HG03354 (cell line): Measurements from ENCODE around the gene GNAT1.

Experiments
- ATAC-seq: cut with Tn5 transposase; IDR thresholded peaks from one replicate; pipeline ENCODE4 v1.9.1; 2021; ENCODE audit warnings: mild to moderate bottlenecking; ENCODE audit not compliant: unreplicated experiment, poor library complexity, severe bottlenecking

Gene GNAT1

DNA sequence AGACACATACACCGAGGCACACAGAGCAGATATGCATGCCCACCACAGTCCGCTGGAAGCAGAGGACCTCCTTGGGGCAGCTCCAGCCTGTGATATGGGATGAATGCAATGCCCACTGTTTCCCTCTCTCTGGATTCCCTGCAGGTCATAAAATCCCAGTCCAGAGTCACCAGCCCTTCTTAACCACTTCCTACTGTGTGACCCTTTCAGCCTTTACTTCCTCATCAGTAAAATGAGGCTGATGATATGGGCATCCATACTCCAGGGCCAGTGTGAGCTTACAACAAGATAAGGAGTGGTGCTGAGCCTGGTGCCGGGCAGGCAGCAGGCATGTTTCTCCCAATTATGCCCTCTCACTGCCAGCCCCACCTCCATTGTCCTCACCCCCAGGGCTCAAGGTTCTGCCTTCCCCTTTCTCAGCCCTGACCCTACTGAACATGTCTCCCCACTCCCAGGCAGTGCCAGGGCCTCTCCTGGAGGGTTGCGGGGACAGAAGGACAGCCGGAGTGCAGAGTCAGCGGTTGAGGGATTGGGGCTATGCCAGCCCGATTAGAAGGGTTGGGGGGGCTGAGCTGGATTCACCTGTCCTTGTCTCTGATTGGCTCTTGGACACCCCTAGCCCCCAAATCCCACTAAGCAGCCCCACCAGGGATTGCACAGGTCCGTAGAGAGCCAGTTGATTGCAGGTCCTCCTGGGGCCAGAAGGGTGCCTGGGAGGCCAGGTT, at the start of gene GNAT1:
GNAT1 (plus strand) TSS at position 675 of the 725 bp plus-strand sequence. CDS start 116 bp downstream, outside the sequence.
- no peak for ATAC-seq

DNA sequence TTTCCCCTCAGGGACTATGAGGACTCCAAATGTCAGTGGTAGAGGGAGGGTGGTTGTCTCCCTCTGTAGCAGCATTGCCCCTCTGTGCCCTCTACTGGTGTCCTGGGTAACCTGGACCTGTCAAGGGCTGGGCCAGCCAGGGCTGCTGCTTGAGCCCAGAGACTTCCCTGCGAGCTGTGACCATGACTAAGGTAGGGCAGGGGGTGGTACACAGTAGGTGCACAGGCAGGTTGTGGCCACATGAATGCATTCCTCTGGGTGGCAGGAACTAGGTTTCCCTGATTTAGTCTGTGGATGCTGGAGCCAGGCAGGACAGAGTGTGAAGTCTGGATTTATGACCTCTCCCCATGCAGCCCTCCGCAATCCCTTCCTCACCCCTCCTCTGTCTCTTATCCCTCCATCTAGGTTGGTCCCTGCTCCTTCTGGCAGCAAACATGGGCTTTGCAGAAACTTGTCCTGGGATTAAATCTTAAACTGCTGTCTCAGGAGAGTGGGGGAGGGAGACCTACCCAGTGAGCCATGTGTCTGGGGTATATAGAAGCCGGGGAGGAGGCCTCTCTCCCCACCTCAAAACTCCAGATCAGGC, 45.0 kb upstream of the GNAT1 start:
- no peak for ATAC-seq

DNA sequence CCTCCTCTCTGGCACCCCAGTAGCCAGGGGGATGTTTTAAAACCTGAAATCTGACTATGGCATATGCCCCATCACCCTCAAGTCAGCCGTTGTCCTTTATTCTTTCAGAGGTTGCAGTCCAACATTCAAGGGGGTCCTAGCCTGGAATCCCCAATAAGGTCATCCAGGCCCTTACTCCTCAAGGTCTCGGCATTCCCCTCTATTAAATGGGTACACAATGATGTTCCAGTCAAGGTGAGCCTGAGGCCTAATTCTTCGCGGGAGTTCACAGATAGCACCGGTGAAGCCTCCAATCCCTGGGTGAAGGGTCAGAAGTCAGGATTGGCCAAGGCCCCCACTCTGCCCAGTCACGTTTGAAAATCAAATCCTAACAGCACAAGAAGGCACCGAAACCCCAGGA, 44.4 kb upstream of the GNAT1 start:
- no peak for ATAC-seq

DNA sequence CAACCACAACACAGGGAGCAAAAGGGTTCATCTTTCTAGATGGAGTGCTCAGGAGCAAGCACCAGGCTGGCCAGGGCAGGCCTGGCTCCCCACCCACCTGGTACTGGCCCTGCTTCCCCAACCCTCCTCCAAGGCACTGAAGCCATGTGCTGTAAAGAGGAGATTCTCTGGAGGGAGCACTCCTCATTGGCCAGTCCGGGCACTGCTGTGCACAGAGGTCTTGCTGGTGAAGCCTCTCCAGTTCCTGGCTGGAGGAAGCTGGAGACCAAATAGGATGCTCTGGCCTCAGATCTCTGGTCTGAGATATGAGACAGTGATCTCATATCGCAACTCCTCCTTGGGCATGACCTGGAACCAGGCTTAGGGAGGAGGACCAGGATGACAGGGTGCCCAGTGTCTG, 44.0 kb upstream of the GNAT1 start:
- no peak for ATAC-seq

DNA sequence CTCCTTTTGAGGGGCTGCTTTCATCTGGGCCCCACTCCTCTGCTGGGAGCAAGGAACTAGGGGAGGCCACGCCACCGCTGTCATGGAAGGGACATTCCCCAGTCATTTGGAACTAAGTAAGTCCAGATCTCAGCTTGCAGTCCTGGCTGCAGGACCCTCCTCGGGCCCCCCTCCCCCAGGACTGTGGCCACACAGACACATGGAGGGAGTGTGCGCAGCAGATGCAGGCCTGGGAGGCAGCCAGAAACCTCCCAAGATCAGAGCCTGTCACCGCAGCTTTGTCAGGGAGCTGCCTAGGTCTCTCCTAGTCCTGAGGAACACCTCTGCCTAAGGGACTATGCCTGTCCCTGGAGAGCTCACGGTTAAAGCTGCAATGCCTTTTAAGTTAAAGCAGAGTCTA, 43.5 kb upstream of the GNAT1 start:
- no peak for ATAC-seq

DNA sequence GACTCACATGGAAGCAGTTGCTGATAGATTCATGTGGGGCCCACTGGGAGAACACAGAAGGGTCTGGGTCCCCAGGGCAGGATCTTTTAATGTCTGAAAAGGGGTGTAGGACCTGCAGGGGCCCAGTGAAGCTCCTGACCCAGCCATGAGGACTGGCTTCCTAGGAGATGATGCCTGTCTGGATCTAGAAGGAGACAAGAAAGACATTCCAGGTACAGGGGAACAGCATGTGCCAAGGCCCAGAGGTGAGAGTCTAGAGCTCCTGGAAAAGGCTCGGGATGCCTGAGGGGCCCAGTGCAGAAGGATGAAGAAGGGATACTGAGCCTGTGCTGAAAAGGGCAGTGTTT, 41.0 kb upstream of the GNAT1 start:
- ATAC-seq, result no peak

DNA sequence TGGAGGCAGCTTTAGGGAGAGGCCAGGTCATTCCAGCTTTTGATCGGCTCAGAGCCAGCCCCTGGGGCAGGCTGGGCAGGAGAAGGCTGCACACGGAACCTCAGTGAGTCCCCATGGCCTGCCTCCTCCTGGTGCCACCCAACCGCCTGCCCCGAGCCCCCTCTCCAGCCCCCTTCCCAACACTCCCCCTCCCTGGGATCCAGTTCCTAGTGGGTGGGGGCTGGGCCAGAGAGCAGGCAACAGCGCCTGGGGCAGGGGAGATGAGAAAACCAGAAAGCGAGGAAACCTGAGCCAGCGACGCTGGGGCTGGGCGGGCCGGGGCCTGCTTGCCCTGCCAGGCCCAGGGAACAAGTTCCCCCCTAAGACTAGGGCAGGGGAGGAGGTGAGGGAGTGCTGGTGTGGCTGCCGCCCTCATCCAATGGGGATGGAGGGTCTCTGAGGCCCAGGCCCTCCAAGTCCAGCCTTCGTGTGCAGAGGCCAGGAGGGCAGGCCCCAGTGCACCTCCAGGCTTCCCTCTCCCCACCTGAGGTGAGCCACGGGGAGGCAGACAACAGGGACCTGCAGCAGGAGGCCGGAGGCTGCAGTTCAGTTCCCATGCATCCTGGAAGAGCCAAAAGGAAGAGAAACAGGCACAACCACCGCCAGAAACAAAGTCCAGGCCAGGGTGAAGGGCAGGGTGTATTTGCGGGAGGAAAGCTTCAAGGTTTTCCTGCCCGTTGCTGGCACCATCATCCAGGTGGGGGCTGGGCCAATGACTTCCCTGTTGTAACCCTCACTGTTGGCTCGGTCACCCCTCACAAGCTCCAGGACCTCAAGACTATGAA, 40.3 kb upstream of the GNAT1 start:
- no peak for ATAC-seq

DNA sequence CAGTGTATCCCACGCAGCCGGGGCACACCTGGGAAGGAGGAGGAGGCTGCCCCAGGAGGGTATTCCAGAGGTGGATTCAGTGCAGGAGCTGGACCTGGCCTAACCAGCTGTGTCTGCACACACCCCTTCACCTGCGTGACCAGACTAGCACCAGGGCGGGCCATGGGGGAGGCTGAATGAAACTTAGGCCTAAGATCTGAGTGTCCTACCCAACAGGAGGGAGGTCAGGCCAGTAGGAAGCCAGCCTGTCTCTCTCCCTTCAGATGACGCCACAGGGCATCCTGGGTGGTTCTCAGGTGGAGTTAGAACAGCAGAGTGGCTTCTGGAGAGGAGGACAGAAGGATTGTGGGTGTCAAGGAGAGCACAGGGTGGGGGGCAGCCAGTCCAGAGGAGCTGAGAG, 39.7 kb upstream of the GNAT1 start:
- no peak for ATAC-seq

DNA sequence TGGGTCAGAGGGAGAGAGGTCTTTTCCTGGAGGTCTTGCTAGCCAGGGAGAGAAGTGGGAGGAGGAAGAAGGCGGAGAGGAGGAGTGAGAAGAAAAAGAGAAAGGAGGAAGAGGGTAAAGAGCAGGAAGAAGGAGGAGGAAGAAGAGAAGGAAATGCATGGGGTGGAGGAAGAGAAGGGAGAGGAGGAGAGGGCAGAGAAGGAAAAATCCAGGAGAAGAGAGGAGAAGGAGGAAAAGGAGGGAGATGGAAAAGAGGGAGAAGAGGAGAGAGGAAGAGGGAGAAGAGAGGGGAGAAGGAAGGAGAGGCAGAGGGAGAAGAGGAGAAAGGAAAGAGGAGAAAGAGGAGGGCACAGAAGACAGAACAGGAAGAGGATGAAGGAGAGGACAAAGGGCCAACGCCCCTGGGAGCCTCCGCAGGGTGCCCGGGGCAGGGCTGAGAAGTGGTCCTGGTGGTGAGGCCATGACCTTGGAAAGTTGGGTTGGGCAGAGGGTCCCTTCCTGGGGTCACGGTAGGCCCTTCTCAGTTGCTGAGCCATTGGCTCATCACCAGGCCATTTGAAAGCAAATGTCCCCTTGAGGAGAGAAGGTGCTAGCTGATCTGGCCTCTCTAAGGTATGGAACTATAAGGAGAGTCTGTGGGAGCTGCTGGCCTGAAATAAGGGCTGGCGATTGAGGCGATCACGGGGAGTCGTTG, 37.5 kb upstream of the GNAT1 start:
- ATAC-seq, result no peak

DNA sequence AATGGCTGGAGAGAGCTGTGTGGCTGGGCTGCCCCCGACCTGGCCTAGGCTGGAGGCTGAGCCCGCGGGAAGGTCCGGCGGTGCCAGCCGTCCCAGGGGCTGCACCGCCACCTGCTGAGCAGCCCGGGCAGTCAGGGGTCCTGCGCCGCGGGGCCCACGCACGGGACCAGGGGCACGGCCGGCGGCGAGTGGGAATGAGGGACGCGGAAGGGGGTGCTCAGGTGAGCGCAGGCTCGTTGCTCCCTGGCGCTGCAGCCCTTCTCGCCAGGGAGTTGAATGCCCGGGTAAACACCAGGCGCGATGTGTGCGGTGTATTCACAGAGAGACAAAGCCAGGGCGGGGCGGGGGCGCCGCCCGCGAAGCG, 37.0 kb upstream of the GNAT1 start:
- peak; percentile 36 for ATAC-seq

DNA sequence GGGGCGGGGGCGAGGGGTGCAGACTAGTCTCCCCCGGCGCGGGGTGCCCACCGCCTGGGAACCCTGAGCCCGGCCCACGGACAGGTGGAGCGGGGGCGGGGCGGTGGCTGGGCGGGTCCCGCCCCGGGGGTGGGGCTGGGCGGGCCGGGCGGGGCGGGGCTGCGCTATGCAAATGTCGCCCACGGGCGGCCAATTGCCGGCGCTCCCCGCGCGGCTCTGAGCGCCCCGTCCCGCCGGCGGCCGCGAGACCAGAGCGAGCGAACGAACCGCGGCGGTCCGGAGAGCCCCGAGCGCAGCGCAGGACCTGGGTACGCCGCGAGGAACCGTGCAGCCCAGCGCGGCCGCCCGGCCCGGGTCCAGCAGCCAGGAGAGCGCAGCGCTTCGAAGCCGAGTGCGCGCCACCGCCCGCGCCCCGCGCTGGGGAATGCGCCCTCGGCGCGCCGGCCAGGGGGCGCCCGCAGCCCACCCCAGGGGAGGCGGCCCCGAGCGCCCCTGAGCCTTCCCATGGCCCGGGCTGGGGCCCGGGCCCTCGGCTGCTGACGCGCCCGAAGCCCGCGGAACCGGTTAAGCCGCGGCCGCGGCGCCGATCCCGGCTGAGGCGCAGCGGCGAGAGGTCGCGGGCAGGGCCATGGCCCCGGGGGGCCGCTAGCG, 36.4 kb upstream of the GNAT1 start, which contains the start of gene SEMA3F:
SEMA3F (plus strand) TSS at position 485 of the 651 bp plus-strand sequence. CDS start 4,299 bp downstream, outside the sequence.
- ATAC-seq, result peak; percentile 70

DNA sequence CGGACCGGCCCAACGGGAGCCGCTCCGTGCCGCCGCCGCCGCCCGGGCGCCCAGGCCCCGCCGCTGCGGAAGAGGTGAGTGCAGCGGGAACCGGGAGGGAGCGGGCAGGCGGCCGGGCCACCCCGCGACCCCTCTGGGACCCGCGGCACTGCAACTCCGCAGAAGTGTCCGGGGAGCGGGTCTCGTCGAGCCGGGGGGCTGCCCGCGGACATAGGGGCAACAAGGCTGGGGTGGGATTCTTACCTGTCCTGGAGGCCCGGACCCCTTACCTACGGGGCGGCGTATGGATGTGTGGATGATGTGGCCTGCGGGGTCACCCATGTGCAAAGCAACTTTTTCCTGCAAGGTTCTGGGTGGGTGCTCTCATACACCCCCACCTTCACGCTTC, 35.9 kb upstream of the GNAT1 start:
- ATAC-seq, result no peak

DNA sequence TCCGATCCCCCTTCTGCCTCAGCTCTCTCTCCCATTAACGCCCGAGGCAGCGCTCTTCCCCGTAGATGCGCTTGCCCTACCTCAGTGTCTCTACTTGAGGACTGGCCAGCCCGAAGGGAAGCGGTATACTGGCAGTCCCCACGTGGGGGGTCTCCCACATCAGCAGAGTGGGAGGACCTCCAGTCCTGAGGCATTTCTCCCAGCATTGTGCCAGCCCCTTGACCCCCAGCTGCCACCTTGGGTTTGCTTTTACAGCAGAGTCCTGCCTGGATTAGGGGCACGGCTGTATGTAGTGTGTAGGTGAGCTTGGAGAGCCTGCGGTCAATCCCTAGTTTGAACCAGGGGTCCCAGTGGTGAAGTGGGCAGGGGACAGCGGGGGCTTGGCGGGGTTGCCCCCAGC, 35.5 kb upstream of the GNAT1 start:
- no peak for ATAC-seq

DNA sequence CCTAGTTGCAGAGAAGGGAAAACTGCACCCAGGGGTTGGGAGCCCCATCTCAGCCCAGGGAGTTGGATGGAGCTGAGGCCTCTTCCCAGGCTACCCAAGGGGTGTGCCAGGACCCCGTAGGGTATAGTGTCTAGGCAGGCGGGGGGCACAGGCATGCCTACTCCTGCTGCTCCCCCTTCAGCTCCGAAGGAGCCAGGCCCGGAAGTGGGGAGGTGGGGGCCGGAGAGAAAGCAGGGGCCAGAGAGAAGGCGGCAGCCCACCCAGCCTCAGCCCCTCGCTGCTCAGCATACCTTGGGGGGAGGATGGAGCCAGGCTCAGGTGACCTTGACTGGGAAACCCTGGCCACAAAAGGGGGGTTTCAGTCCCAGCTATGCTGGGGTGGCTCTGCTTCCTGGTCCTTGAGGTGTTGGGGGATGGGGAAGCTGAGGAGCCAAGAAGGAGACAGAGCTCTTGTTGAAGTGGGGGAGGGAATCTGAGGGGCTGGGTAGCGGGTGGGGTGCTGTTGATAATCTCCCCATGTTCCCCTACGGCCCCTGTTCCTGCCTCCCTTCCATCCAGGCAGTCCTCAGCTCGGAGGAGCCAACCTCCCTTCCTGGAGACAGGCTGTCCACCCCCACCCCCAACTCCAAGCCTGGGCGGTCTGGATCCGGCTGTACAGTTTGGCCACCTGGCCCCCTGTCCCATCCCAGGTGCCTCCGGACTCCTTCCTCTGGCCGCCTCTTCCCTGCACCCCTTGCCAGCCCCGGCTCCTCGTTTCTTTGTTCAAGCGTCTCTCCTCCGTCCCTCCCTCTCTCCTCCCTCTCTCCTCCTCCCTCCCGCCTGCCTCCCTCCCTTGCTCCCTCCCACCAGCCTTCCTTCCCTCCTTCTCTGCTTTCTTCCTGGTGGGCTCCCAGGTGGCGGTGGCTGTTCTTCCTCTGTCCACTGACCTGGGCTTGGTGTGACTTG, 34.6 kb upstream of the GNAT1 start:
- no peak for ATAC-seq

DNA sequence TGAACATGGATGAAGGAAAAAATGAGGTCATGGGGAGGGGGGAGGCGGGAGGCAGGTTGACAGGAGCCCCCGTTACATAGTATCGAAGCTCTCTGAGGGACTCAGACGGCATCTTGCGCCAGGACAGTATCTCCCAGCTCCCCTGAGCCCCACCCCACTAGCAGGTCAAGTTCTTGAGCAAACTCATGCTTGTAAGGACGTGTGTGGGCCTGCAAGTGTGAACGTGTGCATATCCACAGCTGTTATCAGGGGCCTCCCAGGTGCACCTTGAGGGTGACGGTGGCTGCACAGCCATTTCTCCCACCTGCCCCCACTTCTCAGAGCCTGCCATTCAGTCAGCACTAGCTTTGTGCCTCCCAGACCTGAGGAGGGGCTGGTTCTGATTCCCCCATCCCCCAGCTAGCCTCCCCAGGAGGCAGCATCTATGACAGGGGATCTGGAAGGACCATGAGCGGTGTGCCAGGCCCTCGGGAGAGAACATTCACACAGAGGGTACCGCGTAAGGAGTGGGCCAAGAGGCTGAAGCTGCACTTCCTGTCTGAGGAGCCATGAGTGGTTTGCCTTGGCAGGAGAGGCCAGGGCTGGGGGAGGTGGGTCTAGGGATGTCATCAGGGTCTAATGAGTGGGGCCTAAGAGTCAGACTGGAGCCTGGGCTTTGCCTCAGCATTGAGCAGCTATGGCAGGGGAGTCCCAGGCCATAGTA, 33.4 kb upstream of the GNAT1 start:
- no peak for ATAC-seq

DNA sequence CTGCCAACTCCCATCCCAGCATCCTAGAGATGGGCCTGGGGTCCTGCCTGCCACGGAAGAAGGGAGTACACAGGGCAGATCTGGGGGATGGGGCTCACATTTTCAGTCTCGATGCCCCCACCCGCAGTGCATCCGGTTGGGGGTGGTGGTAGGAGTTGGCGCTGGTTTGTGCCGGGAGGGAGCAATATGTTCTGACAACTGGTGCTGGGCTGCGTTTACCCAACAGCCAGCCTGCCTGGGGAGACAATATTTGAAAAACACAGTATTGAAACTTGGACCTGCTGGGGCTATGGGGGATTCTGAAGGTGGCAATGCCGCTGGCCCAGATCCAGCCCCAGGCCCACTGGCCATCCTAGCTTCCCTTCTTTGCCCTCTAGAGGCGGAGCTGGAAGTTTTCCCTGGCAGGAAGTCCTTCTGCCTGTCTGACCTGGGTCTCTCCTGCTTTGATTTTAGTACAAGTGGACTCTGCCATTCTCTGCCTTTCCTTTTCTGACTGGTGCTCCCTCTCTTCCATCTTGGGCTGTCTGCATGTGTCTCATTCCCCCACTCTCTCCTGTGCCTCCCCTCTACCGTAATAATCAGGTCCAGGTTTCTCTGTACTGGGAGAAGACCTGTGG, 32.8 kb upstream of the GNAT1 start:
- ATAC-seq, result no peak

DNA sequence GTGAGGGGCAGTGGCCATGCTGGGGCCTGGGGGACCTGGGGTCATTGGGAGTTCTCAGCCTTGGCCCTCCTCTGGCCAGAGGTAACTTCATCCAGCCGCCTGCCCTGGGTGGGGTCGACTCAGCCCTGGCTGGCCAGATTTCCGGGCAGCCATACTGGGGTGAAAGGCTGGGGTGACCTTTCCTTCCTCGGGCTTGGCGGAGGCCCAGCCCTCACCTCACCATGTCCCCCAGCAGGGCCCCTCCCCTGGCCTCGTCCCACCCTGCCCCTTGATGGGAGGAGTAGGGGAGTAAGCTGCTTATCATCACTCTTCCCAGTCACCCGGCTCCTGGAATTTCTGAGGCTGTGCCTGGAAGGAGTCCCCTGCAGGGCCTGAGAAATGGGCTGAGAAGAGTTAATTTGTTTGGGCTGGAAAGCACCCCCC, 30.8 kb upstream of the GNAT1 start:
- no peak for ATAC-seq

DNA sequence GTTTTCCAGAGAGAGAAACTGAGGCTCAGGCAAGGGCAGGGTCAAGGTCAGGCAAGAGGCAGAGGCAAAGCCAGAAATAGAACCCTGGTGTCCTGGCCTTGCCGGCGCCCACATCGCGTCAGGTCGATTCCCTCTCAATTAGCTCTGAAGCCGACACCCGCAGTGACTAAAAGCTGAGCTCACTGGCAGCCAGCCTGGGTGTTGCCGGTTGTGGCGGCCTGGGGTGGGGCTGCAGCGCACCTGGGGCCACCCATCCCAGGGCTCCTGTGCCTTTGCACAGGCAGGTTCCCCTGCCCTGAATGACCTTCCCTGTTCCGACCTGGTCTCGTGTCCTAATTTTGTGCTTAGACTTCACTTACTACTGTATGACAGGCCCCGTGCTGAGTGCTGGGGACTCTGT, 30.1 kb upstream of the GNAT1 start:
- ATAC-seq, result no peak
